HepG2 (cell line): ENCODE data around the gene FAAP100. TPM values are rescaled to one million over a fixed set of nuclear protein-coding genes. Genes with fewer than 3 reads are reported as not detected.

Source experiments
- EHMT2 ChIP-seq: fragments of 200-600 bp; sonication (generic); IDR thresholded peaks from 2 replicates; pipeline ENCODE4 v1.7.0; 2017; ENCODE audit warnings: antibody characterized with exemption, low read depth, low read length, borderline replicate concordance
- HDAC1 ChIP-seq: sonication (generic); formaldehyde crosslinking; IDR thresholded peaks from 2 replicates; pipeline ENCODE4 v1.5.1; 2020; ENCODE audit warnings: mild to moderate bottlenecking, missing genetic modification reagents
- LCORL ChIP-seq, 2 experiments: fragments of 450-650 bp in 1 of 2; sonication (generic) in 1 of 2; formaldehyde crosslinking in 1 of 2; IDR thresholded peaks; 2 replicates each; pipeline versions ENCODE4 v1.5.0 to v1.6.1; 2017 to 2020; ENCODE audit warnings: antibody characterized with exemption in 1 of 2, missing genetic modification reagents in 1 of 2
- MEIS1 ChIP-seq: sonication (generic); formaldehyde crosslinking; IDR thresholded peaks from 2 replicates; pipeline ENCODE4 v1.9.0; 2021; ENCODE audit warnings: mild to moderate bottlenecking, missing genetic modification reagents, moderate library complexity, borderline replicate concordance
- MZF1 ChIP-seq: sonication (generic); formaldehyde crosslinking; IDR thresholded peaks from 2 replicates; pipeline ENCODE4 v1.8.1; 2023; ENCODE audit warnings: mild to moderate bottlenecking, missing genetic modification reagents, borderline replicate concordance
- RBAK ChIP-seq: sonication (generic); formaldehyde crosslinking; IDR thresholded peaks from 2 replicates; pipeline ENCODE4 v1.5.1; 2020; ENCODE audit warnings: mild to moderate bottlenecking, missing genetic modification reagents
- ZMYM3 ChIP-seq: sonication (generic); formaldehyde crosslinking; IDR thresholded peaks from 2 replicates; pipeline ENCODE4 v1.5.1; 2020; ENCODE audit warnings: mild to moderate bottlenecking, missing genetic modification reagents
- ZNF280D ChIP-seq: sonication (generic); formaldehyde crosslinking; IDR thresholded peaks from 2 replicates; pipeline ENCODE4 v1.5.1; 2020; ENCODE audit warnings: mild to moderate bottlenecking, missing genetic modification reagents
- ZNF7 ChIP-seq: IDR thresholded peaks from 2 replicates; pipeline ENCODE4 v1.6.1; 2016; ENCODE audit warnings: missing biosample characterization, missing genetic modification reagents
- polyA plus RNA-seq, 8 experiments: library from polyadenylated mRNA; depleted of rRNA in 3 of 8; stranded (reverse) in 7 of 8; unstranded in 1 of 8; fragments of >200 nt; fragmentation: Illumina TruSeq in 4 of 8; extraction: Trizol in 4 of 8; gene quantifications; 2 replicates each; pipeline versions ENCODE4 v1.2.1 to v1.2.3, GENCODE V29; 2011 to 2016; ENCODE audit warnings: low read depth in 4 of 8, missing spikeins in 1 of 8, mixed read lengths in 1 of 8; ENCODE audit not compliant: insufficient read depth in 1 of 8
- total RNA-seq, 5 experiments: library from RNA; depleted of rRNA; stranded (reverse); fragments of >200 nt; fragmentation: Illumina TruSeq; extraction: Trizol; gene quantifications; 2 replicates each; pipeline ENCODE4 v1.2.3, GENCODE V29; 2016; ENCODE audit warnings: low read depth in 1 of 5
- TF ChIP-seq, protein P1 (sequence below), 2 experiments: sonication (generic) in 1 of 2; formaldehyde crosslinking in 1 of 2; IDR thresholded peaks; 2 replicates each; pipeline versions ENCODE4 v1.4.0 to v1.6.1; 2016 to 2020; ENCODE audit warnings: borderline replicate concordance in 1 of 2, low read depth in 1 of 2, mild to moderate bottlenecking in 1 of 2, missing genetic modification reagents in 1 of 2
- TF ChIP-seq, protein P2 (sequence below): IDR thresholded peaks from 2 replicates; pipeline ENCODE4 v1.4.0; 2020; ENCODE audit warnings: mild to moderate bottlenecking, missing genetic modification reagents
- TF ChIP-seq, protein P3 (sequence below): IDR thresholded peaks from 2 replicates; pipeline ENCODE4 v1.6.1; 2016; ENCODE audit warnings: missing genetic modification reagents, missing compliant biosample characterization

FAAP100 gene
- total and polyA plus RNA-seq, 2 of the 13 experiments (the other 11 are each of a cell fraction or from before 2014, with no cell fraction given): 7.6 to 20.8 TPM

DNA sequence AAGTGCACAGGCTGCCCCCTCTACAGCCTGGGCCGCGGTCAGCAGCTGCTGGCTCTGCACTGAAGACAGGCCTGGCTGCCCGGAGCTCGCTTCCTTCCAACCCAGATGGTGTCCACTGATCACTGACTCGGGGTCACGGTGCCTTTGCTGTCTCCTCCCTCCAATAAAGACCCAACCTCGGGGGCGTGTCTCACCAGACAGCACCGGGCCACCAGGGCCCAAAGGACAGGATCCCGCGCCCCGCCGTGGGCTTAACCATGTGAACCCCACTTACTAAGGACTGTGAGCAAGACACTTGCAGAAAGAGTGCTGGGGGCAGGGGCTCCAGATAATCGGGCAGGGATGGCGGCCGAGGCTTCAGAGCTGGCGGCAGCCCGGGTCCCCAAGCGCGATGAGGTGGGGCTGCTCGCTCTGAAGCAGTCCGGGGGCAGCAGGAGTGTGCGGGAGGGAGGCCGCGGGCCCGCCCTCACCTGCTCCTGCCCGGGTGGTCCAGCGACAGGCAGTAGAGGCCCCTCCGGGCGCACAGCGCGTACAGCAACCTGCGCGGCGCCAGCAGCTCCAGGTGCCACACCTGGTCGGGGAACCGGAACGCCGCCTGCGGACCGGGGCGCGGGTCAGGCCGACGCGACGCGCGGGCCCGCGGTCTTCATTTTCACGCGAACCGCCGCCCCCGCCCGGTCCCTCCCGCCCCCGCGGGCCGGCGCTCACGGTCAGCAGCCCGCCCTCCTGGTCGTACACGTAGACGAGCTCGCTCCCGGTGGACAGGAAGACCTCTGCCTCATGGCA lies 502 bp downstream of the FAAP100 start (continued):
- TF ChIP-seq ZNF280D (CRISPR knock-in tag) (peak; percentile 70; the same call in 1 of the 2 replicates), EHMT2 (no peak), RBAK (peak; percentile 54; the same call in 1 of the 2 replicates), MZF1 (CRISPR knock-in tag) (peak; percentile 60; the same call in 1 of the 2 replicates), ZNF7 (no peak), LCORL (IDR thresholded peaks at IDR 0.05) (no peak), LCORL (CRISPR knock-in tag; IDR thresholded peaks at IDR 0.05) (0 out of 2 replicates have a peak, but pooled peaks have one; percentile 47), MEIS1 (peak; percentile 64; the same call in 1 of the 2 replicates), HDAC1 (CRISPR knock-in tag) (peak; percentile 58), ZMYM3 (CRISPR knock-in tag) (0 out of 2 replicates have a peak, but pooled peaks have one; percentile 9)
- TF ChIP-seq, protein P1, sequence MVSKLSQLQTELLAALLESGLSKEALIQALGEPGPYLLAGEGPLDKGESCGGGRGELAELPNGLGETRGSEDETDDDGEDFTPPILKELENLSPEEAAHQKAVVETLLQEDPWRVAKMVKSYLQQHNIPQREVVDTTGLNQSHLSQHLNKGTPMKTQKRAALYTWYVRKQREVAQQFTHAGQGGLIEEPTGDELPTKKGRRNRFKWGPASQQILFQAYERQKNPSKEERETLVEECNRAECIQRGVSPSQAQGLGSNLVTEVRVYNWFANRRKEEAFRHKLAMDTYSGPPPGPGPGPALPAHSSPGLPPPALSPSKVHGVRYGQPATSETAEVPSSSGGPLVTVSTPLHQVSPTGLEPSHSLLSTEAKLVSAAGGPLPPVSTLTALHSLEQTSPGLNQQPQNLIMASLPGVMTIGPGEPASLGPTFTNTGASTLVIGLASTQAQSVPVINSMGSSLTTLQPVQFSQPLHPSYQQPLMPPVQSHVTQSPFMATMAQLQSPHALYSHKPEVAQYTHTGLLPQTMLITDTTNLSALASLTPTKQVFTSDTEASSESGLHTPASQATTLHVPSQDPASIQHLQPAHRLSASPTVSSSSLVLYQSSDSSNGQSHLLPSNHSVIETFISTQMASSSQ (IDR thresholded peaks at IDR 0.05; ENCODE audit: low read depth): no peak
- TF ChIP-seq, protein P1 (CRISPR knock-in tag; IDR thresholded peaks at IDR 0.05; ENCODE audit: borderline replicate concordance): 0 out of 2 replicates have a peak, but pooled peaks have one; percentile 47
- TF ChIP-seq, protein P2, sequence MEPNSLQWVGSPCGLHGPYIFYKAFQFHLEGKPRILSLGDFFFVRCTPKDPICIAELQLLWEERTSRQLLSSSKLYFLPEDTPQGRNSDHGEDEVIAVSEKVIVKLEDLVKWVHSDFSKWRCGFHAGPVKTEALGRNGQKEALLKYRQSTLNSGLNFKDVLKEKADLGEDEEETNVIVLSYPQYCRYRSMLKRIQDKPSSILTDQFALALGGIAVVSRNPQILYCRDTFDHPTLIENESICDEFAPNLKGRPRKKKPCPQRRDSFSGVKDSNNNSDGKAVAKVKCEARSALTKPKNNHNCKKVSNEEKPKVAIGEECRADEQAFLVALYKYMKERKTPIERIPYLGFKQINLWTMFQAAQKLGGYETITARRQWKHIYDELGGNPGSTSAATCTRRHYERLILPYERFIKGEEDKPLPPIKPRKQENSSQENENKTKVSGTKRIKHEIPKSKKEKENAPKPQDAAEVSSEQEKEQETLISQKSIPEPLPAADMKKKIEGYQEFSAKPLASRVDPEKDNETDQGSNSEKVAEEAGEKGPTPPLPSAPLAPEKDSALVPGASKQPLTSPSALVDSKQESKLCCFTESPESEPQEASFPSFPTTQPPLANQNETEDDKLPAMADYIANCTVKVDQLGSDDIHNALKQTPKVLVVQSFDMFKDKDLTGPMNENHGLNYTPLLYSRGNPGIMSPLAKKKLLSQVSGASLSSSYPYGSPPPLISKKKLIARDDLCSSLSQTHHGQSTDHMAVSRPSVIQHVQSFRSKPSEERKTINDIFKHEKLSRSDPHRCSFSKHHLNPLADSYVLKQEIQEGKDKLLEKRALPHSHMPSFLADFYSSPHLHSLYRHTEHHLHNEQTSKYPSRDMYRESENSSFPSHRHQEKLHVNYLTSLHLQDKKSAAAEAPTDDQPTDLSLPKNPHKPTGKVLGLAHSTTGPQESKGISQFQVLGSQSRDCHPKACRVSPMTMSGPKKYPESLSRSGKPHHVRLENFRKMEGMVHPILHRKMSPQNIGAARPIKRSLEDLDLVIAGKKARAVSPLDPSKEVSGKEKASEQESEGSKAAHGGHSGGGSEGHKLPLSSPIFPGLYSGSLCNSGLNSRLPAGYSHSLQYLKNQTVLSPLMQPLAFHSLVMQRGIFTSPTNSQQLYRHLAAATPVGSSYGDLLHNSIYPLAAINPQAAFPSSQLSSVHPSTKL (CRISPR knock-in tag): no peak
- TF ChIP-seq, protein P3, sequence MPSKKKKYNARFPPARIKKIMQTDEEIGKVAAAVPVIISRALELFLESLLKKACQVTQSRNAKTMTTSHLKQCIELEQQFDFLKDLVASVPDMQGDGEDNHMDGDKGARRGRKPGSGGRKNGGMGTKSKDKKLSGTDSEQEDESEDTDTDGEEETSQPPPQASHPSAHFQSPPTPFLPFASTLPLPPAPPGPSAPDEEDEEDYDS (CRISPR knock-in tag): peak; percentile 81
